GM19455 (cell line): ENCODE results near the gene FKBP1B.
"Not testable (repeated sequence)": the region's sequence is repeated elsewhere in the genome, so short reads cannot be mapped to it uniquely, and the experiment has no call there.

Experiments used
- ATAC-seq: cut with Tn5 transposase; IDR thresholded peaks from one replicate; pipeline ENCODE4 v1.9.1; 2021; ENCODE audit not compliant: unreplicated experiment

The FKBP1B gene

DNA sequence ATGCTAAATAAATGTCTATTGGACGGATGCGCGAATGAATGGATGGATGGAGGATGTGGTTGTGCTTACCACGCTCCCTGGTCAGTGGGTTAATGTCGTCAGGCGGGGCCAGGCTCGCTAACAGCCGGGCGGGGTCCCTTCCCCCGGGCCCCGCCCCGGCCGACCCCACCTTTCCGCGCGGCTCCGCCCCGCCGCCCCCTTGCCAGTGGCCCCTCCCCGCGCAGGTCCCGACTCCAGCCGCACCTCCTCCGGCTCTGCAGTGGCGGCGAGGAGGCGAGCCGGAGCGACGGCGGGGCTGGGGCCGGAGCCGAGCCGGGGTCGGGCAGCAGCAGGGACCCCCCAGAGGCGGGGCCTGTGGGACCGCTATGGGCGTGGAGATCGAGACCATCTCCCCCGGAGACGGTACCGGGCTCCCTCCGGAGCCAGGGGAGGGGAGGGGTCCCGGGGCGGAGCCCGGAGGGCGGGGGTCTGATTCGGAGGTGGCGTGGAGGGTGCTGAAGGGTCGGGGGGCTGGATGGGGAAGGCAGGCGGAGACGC is at the start of gene FKBP1B:
FKBP1B (plus strand) TSS at position 257 of the 537 bp plus-strand sequence; CDS start at position 366, 109 bp downstream.
- no peak for ATAC-seq

DNA sequence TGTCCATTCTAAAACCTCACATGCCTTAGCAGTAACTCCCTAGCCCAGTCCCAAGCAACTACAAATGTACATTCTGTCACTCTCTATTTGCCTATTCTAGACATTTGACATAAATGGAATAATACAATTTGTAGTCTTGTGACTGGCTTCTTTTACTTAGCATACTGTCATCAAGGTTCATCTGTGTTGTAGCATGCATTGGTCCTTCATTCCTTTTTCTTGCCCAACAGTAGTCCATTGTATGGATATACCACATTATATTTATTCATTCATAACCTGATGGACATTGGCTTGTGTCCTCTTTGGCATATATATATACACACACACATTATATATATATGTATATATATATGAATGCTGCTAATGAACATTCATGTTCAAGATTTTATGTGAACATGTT is 41.8 kb upstream of the FKBP1B start:
- ATAC-seq = no peak

GRCh38 chr2:24008672-24009366 is 40.7 kb upstream of the FKBP1B start:
- no peak for ATAC-seq

DNA sequence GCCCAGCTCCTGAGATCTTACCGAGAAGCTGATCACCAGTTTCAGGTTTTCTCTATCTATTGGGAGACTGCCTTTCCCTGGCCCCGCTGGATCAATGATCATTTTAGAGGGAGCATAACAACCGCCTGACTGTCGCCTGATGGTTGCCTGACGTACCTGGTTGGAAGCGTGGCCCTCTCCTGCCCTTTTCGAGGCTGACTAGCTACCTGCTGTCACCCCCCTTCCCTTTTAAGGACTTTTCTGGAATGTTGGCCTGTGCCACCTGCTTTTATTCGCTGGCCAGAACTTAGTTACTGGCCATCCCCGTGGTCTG is 40.2 kb upstream of the FKBP1B start:
- no peak for ATAC-seq

DNA sequence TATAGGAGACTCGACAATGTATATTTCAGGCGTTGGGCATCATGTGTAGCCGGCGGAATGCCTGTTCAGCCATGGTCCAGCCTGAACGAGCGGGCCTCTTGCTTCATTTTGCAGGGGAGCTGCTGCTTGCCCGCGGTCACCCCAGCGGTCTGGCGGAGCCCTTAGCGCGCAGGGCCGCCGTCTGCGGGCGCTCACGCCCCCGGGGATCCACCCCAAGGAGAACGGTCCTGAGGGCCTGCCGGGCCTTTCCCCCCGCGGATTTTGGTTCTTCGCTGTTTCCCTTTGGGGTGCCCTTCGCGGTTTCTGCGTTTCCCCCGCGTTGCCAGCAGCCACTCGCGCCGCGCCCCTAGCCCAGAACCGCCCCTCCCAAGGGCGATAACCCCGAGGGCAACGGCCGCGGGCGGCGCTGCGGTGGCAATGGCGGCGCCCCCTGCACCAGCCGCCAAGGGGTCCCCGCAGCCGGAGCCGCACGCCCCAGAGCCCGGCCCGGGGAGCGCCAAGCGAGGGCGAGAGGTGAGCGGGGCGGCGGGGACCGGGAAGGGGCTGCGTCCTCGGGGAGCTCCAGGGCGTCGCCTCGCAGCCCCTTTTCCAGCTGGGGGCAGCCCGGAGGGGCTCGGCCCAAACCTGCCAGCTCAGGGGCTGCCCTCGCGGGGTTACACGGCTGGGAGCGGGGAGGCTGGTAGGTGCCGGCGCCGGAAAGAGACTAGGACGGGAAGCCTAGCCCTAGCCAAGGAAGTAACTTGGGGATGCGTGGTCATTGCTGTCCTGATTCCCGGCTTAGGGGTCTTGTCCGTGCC is 39.7 kb upstream of the FKBP1B start, which contains the start of gene MFSD2B:
MFSD2B (plus strand) TSS at position 406 of the 797 bp plus-strand sequence; CDS start at position 418, 12 bp downstream.
- no peak for ATAC-seq

DNA sequence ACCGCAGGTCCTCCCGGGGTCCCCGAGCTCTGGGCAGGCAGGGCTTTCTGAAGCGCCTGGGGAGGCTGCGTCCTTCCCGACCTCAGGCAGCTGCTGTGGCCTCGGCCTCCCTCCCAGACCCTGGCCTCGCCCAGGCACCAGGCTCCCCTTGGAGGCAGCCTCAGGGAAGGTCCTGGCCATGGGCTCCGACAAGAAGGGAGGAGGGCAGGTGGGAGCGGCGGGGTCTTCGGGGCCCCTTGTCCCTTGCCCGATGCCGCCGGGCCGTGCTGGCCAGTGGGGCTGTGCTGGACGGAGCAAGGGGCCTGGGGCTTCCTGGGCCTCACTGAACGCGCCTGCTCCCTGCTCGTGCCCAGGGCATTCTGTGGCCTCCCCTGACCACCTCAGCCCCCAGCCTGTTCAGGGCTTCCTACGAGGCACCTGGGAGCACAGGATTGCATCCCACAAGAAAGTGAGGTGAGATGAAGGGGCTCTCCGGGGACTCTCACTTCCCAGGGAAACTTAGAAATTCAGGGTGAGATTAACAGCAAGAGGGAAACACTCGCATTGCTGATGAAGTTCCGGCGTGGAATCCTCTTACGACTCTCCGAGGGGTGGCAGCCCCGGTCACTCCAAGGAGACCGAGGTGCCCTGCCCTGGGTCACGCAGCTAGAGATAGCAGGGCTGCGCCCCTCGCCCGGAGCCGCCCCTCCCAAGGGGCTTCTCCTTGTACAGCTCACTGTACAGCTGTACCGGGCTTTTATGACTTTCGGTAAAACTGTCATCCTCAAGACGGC is 38.9 kb upstream of the FKBP1B start:
- ATAC-seq = no peak

GRCh38 chr2:24011250-24012104 is 38.1 kb upstream of the FKBP1B start:
- ATAC-seq = no peak

DNA sequence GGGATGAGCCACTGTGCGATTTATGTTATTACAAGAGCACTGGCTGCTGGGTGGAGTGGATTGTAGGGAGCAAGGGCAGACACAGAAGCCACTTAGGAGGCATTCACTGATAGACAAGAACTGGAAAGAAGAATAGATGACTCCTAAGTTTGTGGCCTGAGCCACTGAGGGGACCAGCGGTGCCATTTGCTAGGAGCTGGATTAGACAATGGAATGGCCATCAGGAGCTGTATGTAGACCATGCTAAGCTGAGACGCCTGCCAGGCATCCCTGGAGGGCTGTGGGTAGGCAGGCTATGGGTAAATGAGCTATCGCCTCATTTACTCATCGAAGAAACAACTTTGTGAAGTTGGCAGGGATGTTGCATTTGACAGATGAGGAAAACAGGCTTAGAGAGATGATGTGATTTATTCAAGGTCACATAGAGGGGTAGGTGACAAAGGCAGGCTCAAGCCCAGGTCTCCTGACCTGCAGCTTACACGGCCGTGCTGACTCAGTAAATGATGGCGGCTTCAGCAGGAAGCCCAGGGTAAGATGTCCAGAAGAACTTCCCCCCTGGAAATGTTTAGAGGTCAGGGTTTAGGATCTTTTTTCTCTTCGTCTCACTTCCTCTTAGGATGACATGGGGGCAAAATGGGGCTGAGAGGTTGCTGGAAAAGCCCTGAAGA is 36.9 kb upstream of the FKBP1B start:
- ATAC-seq = no peak

GRCh38 chr2:24014902-24015301 is 34.6 kb upstream of the FKBP1B start:
- ATAC-seq = not testable (repeated sequence)

DNA sequence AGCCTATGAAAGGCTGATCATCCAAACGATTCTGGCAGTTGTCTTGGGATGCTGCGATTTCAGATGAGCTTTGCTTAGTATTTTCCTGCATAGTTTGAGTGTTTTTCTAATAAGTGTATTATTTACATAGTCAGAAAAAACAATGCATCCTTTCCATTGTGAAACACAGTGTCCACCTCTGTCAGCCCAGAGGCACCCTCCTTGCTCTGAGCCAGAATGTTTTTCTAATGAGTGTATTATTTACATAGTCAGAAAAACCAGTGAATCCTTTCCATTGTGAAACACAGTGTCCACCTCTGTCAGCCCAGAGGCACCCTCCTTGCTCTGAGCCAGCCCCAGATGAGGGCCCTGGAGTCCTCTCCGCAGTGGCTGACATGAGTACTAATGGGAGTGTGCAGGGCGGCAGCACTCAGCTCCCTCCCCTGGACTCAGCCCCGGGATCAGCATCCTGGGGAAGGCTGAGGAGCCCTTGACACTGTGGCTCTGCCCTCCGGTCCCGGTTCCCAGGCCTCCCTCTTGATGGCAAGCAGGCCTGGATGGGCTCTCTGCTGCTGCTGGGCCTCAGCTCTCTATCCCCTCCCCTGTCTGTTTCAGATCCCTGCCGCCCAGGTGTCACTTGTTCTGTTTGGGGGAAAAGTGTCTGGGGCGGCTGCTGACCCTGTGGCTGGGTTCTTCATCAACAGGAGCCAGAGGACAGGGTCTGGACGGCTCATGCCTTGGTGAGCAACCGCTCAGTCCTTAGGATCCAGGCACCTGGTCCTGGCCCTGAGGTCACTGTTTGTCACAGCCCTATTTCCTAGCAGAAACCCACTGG is 33.8 kb upstream of the FKBP1B start:
- no peak for ATAC-seq

GRCh38 chr2:24016376-24016761 is 33.2 kb upstream of the FKBP1B start:
- ATAC-seq = no peak

DNA sequence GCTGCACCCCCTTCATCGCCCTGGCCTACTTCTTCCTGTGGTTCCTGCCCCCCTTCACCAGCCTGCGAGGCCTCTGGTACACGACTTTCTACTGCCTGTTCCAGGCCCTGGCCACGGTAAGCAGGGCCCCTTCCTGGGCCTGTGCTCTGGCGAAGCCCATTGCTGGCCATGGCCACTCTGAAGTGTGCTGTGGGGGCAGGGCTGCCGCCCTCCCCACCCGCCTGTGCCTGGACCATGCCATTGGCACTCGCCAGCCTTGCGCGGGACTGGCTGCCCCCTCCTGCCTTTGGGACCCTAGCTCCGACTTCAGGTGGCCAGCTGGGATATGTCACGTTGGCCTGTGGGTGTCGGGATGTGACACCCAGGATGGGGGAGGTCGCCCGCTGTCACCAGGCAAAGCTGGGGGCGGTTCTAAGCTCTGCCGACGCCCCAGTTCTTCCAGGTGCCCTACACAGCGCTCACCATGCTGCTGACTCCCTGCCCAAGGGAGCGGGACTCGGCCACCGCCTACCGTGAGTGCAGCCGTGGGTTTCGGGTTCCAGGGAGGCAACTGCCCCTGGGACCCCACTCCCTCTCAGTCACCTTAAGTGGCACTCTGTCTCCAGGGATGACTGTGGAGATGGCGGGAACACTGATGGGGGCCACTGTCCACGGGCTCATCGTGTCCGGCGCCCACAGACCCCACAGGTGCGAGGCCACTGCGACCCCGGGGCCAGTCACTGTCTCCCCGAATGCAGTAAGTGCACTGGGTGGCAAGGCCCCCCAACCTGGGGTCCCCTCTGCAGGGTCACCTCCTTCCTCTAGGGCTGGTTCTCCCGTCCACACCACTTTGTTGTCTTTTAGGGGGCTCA is 32.5 kb upstream of the FKBP1B start:
- no peak for ATAC-seq

DNA sequence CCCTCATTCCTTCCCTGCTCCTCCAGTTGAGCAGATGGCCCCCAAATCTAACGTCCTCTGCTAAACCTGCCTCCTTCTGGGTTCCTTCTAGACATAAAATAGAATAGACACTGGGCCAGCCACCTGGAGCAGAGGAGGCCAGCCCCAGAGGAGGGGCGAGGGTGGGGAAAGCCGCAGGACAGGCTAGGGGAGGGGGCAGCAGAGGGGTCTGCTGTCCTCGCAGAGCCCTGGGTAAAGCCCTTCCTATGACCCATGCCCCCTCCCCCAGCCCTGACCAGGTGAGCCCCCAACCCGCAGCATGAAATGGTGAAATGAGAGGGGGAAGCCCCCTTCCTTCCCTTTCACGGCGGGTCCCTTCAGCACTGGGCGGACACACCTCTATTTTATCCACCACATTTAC is 31.8 kb upstream of the FKBP1B start:
- no peak for ATAC-seq

GRCh38 chr2:24018241-24018640 is 31.3 kb upstream of the FKBP1B start:
- no peak for ATAC-seq

- no peak for ATAC-seq
Observed at GRCh38 chr2:24019729-24020128, 29.8 kb upstream of the FKBP1B start.

GRCh38 chr2:24020244-24020643 is 29.3 kb upstream of the FKBP1B start:
- no peak for ATAC-seq

- ATAC-seq = no peak
Observed at GRCh38 chr2:24021122-24021998, 28.2 kb upstream of the FKBP1B start.
